Erythroblast (primary cell): ENCODE results near the gene BMAL2.

Experiments used
- DNase-seq, 2 experiments: peaks; one replicate each; lab custom pipeline; 2025; lab: John Stamatoyannopoulos, UW
- GATA1 ChIP-seq: IDR thresholded peaks from 2 replicates; pipeline ENCODE4 v1.6.1; 2011; ENCODE audit warnings: low read depth, mild to moderate bottlenecking, control low read depth, low read length, moderate library complexity
- POLR2A ChIP-seq: IDR thresholded peaks from 2 replicates; pipeline ENCODE4 v1.6.1; 2011; ENCODE audit warnings: mild to moderate bottlenecking, low read length

BMAL2 gene

DNA sequence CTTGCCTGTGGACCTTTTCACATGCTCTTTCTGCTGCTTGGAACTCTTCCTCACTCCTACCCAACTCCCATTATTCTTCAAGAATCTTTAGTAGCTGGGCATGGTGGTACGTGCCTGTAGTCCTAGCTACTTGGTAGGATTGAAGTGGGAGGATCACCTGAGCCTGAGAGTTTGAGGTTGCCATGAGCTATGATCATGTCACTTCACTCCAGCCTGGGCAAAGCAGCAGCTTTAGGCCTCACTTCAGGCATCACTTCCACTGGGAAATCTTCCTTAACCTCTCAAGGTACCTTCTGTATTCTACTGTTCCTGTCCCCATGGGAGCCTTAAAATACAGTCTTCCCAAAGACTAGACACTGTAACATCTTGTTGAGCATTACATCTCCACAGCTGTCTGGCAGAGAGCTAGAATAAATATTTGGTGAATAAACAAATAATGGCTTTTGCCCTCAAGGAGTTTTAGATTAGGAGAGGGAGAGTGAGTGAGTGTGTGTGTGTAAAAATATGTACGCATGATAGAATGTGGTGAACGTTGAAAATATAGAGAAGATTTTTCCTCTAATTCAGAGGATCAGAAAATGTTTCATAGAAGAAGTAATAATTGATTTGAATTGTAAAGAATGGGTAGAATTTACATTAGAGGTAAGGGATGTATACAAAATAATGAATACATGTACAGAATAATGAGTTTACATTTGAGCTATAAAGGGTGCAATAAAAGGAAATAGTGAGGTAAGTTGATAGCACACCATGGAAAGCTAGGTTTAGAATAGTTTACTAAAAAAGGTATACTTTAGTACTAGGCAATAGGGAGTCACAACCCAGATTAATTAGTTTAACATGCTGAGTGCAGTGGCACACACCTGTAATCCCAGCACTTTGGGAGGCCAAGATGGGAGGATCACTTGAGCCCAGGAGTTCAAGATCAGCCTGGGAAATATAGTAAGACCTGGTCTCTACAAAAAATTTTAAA, 29.2 kb upstream of the BMAL2 start:
- no peak for DNase-seq
- TF ChIP-seq POLR2A (no peak), GATA1 (no peak)

DNA sequence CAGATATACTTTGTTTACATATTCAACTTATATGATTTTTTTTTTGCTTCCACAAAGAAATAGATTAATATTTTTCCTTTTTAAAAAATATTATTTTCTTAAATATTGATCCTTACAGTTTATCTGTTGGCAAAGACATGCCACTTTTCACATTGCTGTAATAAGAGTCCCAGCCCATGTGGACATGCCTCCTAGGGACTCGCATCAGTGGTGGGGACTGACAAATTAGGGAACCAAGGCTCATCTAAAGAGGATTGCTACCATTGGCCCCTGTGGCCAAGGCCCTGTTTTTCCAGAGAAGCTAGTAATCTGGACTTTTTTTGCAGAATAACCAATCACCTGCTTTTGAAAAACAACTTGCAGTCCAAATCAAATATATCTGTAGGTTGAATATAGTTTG, 27.8 kb upstream of the BMAL2 start:
- no peak for DNase-seq
- no peak for TF ChIP-seq GATA1
- no peak for TF ChIP-seq POLR2A

DNA sequence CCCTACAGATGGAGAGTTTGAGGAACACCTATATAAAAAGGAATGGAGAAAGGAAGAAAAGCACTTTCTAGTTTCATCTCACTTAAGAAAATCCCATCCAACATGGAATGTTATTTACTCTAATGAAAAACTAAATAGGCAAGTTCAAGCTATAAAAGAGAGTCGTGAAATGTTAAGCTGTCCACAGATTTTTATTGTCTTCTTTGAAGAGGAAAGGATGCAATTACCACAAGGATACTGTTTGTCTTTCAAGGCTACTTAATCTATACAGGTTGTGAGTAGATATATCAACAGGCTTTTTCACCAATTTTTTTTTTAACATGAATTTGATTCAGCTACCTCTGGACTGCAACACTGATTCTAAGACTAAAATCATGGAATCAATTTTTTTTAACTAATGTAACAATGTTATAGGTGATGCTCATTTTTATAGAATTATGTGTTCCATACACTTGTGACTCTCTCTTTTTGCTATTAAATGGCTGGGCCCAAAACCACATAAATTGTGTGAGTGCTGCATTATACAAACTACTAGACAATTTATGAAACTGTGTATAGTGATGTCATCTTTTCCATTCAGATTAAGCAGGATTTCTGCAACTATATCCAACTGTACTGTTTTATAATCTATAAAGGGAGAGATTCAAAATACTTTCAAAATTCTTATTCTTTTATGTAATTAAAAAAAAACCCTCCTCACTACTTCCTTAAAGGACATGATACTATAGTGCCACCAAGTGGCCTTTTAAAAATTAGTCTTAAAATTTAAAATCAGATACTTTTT, 26.8 kb upstream of the BMAL2 start:
- TF ChIP-seq POLR2A (no peak), GATA1 (no peak)
- DNase-seq = peak; percentile 34 to 57

DNA sequence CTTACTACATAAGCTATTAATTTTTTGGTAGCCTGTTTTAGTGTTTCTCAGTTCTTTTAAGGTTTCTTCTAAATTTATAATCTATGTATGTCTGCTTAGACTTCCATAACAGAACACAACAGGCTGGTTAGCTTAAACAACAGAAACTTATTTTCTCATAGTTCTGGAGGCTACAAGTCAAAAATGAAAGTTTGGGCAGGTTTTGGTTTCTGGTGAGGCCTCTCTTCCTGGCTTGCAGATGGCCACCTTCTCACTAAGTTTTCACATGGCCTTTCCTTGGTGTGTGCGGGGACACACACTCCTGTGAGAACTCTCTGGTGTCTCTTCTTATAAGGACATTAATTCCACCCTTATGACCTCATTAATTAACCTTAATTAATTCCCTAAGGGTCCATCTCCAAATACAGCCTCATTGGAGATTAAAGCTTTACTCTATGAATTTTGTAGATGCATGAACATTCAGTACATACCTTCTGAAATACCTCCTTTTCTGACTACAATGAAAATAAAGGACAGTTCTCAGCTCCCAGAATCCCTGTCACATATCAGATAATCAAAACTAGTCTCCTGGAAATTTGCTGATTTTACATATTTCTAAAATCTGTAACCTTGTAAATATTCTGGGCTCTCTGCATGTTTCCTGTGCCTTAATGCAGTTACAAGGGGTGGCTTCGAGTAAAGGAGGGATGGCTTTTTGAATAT, 23.2 kb upstream of the BMAL2 start:
- no peak for DNase-seq
- TF ChIP-seq GATA1 (no peak), POLR2A (no peak)

DNA sequence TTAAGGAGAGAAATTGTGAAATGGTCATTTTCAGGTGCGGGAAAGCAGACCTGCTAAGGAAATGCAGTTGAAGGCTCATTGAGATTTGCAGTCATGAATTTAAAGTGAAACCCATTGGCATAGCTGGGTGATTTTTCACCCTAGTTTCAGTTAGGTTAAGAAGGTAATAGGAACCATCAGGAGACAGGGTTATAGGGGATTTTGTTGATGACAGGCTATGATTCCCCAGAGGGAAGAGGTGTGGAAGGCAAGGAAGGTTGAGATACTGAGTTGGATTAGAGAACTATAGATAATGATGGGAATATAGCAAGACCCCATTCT, 22.7 kb upstream of the BMAL2 start:
- TF ChIP-seq GATA1 (no peak), POLR2A (no peak)
- DNase-seq = no peak

DNA sequence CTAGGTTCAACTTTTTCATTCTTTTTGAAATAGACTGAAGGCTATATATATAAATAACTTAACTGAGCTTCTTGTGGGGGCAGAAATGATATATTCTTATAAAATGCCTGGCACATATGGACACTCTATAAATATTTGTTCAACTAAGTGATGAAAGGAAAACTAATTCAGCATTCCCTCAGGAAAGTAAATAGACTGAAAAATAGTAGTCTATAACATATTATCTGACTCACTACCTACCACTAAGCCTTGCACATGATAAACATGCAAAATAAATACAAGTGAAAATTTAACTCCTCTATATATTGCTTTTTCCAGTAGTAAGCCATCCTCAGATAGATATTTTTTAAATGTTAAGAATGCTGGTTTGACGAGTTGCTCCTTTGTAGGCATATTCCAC, 15.7 kb upstream of the BMAL2 start:
- no peak for TF ChIP-seq GATA1
- no peak for TF ChIP-seq POLR2A
- no peak for DNase-seq

DNA sequence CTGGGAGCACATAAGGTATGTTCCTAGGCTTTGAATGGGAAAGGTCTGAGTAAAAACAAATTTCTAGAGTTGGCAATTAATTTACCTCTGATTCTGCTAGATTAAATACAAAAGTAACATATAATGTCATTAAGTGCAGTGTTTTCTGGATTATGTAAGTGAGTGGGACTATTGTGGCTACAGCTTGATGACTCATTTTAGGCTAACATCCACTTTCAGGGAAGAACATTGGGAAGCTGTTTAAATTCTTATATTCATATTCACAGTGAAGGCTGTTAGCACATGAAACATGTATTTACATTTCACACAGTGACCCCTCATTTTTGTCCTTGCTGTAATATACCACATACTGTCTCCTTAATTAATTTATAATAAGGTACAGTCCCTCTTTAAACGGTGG, 13.2 kb upstream of the BMAL2 start:
- DNase-seq = no peak
- TF ChIP-seq POLR2A (no peak), GATA1 (no peak)

DNA sequence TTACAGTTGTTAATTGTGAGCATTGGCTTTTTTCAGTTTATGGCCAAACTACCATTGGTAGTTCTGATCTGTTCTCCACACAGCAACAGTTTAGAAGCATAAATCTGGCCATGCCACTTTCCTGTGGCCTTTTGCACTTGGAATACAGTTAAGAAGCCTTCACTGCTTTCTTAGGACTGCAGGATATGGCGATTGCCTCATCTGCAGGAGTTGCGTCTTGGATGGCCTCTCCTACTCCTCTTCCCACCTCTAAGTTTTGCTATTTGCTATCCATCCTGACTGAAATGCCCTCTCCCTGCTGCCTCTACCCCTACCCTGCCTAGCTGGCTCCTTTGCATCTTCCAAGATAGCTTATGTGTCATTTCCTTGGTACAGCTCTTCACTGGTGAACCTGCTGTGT, 12.8 kb upstream of the BMAL2 start:
- no peak for DNase-seq
- TF ChIP-seq POLR2A (no peak), GATA1 (no peak)

DNA sequence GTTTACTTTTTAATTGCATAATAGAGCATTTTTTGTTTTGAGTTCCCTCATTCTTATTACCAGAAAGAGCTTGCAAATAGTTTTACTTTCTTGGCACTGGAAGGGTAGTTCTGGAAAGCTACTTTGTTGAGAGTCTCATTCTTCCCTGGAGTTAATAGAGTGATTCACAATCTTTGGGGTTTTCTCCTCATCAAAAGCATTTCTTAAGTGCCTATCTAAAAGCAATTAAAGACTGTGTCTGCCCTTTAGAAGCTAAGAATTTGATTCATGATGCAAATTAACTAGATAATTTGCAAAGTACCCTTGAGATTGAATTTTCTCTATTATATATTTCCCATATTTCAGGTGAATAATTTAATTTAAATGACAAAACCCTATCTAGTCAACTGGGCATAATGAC, 8.1 kb upstream of the BMAL2 start:
- TF ChIP-seq POLR2A (no peak), GATA1 (no peak)
- no peak for DNase-seq

DNA sequence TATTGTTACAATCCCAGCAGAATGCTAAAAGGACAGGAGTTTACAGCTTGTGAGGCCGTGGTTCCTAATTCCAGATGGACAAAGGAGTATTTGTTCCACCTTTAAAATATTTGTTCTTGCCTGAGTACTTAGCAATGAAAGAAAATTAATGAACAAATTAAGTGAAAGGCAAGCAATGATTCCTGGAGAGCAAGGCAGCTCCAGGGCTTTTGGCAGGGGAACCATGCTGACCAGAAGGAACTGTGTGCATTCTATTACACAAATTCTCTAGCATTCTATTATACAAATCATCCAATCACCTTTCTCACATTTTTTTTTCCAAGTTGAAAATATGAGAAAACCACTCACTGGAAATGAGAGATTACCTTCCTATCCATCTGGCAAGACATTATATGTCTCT, 1.8 kb upstream of the BMAL2 start:
- DNase-seq = no peak
- no peak for TF ChIP-seq POLR2A
- TF ChIP-seq GATA1 = no peak

DNA sequence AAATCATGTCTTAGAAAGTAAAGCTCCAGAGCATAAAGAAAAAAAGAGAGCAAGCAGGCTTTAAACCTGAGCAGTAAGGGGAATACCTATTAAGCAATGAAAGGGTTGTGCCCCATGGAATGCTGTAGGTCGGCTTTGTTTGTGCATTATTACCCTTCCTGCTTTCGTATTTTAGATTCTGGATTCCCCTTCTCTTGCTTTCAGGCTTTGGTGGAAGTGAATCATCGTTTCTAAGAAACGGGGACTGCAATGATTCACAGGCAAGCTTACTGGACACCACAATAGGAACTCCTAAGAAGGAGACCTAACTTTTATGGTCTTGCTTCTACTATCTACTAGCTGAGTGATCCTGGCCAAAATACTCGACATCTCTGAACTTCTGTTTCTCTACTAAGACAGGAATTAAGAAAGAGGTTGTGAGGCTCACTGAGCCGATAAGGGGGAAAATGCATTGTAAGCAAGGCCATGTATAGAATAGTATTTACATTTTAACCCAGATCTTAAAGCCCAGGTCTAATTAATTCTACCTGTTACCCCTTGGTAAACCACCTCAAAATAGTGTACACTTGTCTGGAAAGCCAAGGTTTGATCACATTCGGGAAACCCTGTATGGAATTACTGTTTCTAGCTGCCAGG, 1.2 kb upstream of the BMAL2 start:
- TF ChIP-seq POLR2A (no peak), GATA1 (no peak)

DNA sequence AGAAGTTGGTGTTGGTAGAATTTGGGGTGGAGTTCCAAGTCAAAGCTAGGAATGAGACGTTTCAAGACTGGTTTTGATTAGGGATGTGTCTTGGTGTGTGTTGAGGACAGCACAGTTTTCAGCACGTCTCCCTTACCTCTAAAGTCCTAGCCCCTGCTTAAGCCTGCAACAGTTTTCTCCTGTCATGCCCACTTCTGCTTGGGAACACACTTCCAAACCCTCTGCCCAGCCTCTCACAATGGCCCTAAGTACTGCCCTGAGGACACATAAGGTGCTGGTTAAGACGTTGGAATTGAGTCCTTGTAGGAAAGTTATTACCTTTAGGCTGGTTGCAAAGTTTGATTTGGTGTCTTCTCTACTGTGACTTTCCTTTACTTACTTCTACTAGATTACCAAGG, 710 bp upstream of the BMAL2 start:
- DNase-seq = peak in 1 of 2 experiments; percentile 27
- TF ChIP-seq GATA1 (no peak), POLR2A (no peak)

More for the DNA sequence above, 1.2 kb upstream of the BMAL2 start:
- DNase-seq = peak in 1 of 2 experiments; percentile 6

DNA sequence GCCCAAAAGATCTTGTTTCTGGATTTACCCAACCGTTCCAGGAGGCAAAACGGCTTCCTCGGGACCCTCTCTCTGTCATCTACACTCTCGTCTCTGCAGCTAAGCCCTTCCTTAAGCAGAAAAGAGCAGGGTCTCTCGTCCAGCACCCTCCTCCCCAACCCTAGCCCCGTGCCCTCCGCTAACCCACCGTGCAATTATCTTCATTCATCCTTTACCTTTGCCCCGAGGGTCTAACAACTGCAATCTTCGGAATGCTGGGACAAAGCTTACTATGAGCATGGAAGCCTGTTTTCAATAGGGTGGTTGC, 276 bp upstream of the BMAL2 start:
- no peak for TF ChIP-seq GATA1
- no peak for TF ChIP-seq POLR2A
- DNase-seq = no peak
